ENCODE measurements around the gene SEZ6L. TPM values are rescaled to one million over a fixed set of nuclear protein-coding genes. Genes with fewer than 3 reads are reported as not detected.

The SEZ6L gene
- total RNA-seq, 1 experiment from 2014 or later = not detected

DNA sequence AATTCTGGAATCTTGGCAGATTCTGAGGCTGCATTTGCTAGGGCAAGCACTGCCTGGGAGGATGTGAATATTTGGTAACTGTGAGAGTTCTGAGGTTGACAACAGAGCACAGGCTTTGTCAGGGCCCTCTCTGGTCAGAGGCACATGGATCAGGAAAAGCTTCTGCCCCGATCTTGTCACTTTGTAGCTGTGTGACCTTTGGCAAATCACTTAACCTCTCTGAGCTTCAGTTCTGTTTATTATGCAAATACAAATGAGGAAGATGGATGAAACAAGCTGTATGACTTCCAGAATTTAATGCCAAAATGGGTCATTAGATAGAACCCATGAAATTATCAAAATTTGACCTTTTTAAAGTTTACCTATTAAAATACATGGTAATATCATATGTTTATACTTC, 94.9 kb downstream of the SEZ6L start:
- no peaks in the 10 kb centered on the region for H3K79me2 ChIP-seq (ENCODE audit: low read length)
- H4K20me1 ChIP-seq (ENCODE audit: low read length) = no peaks in the 10 kb centered on the region
- POLR2A ChIA-PET (ENCODE audit: unreplicated experiment) = interaction anchor here (0.7 kb wide), 1 partner anchor 93 kb away, joined by 4 read pairs; no protein-coding TSS in a partner anchor
- no peak for DNase-seq
- H3K27me3 ChIP-seq (ENCODE audit: low read length) = no peaks in the 10 kb centered on the region
- H3K4me3 ChIP-seq (ENCODE audit: low read length) = no peak overlapping the region
- no peaks in the 10 kb centered on the region for H3K4me1 ChIP-seq (ENCODE audit: insufficient read depth, low read length)
- H3K27ac ChIP-seq (ENCODE audit: low read length) = no peak overlapping the region
- no peak overlapping the region for H3K4me2 ChIP-seq (ENCODE audit: low read length)
- intact Hi-C loops (cut with micrococcal nuclease) = no loop called here
- no peak overlapping the region for H3K9ac ChIP-seq (ENCODE audit: low read length)
- H2AFZ ChIP-seq (ENCODE audit: low read length) = no peak overlapping the region
- no peaks in the 10 kb centered on the region for H3K36me3 ChIP-seq (ENCODE audit: low read depth, low read length)
- CTCF ChIA-PET = no interaction called here
- ATAC-seq = no peak
- H3F3A ChIP-seq (ENCODE audit: low read length, unreplicated experiment) = no peaks in the 10 kb centered on the region
- BruUV-seq (replicated peaks) = no TSS peak
- H3K9me2 ChIP-seq (replicated peaks; ENCODE audit: low read length) = no peaks in the 10 kb centered on the region
- no peaks in the 10 kb centered on the region for H3K9me3 ChIP-seq (ENCODE audit: low read length)
- TF ChIP-seq, protein P1, sequence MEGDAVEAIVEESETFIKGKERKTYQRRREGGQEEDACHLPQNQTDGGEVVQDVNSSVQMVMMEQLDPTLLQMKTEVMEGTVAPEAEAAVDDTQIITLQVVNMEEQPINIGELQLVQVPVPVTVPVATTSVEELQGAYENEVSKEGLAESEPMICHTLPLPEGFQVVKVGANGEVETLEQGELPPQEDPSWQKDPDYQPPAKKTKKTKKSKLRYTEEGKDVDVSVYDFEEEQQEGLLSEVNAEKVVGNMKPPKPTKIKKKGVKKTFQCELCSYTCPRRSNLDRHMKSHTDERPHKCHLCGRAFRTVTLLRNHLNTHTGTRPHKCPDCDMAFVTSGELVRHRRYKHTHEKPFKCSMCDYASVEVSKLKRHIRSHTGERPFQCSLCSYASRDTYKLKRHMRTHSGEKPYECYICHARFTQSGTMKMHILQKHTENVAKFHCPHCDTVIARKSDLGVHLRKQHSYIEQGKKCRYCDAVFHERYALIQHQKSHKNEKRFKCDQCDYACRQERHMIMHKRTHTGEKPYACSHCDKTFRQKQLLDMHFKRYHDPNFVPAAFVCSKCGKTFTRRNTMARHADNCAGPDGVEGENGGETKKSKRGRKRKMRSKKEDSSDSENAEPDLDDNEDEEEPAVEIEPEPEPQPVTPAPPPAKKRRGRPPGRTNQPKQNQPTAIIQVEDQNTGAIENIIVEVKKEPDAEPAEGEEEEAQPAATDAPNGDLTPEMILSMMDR (conservative IDR thresholded peaks at IDR 0.05; ENCODE audit: low read depth, low read length) = no peak
- no peak for TF ChIP-seq EZH2 (IDR thresholded peaks at IDR 0.05; ENCODE audit: low read length, unreplicated experiment)
- TF ChIP-seq EZH2phosphoT487 (IDR thresholded peaks at IDR 0.05; ENCODE audit: borderline replicate concordance, low read length) = no peak

DNA sequence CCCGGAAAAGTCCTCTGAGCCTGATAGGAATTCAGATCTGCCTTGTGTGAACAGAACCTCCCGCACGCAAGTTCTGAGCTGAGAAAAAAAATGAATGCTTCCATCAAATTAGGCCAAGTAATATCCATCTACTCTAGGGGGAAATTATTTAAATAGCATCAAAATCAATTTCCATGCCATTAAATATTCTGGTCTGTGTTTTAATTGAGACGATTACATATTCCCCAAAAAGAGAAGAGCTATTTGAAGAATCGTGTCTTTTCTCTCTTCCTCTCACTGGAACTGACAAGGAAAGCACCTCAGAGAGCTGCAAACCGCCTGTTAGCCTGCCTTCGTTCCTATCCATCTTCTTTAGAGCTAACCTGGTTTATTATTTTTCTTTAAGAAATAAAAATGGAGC, 96.0 kb downstream of the SEZ6L start:
- TF ChIP-seq, protein P1 (conservative IDR thresholded peaks at IDR 0.05; ENCODE audit: low read depth, low read length) = no peak
- no peak for TF ChIP-seq EZH2phosphoT487 (IDR thresholded peaks at IDR 0.05; ENCODE audit: borderline replicate concordance, low read length)
- TF ChIP-seq EZH2 (IDR thresholded peaks at IDR 0.05; ENCODE audit: low read length, unreplicated experiment) = no peak
- ATAC-seq (no peak), DNase-seq (no peak)
- no peaks in the 10 kb centered on the region for H3K79me2 ChIP-seq (ENCODE audit: low read length)
- intact Hi-C loops (cut with micrococcal nuclease) = no loop called here
- H3K9ac ChIP-seq (ENCODE audit: low read length) = no peak overlapping the region
- no peaks in the 10 kb centered on the region for H3K9me2 ChIP-seq (replicated peaks; ENCODE audit: low read length)
- no peak overlapping the region for H3K4me3 ChIP-seq (ENCODE audit: low read length)
- H2AFZ ChIP-seq (ENCODE audit: low read length) = no peak overlapping the region
- H3K4me1 ChIP-seq (ENCODE audit: insufficient read depth, low read length) = no peaks in the 10 kb centered on the region
- H3F3A ChIP-seq (ENCODE audit: low read length, unreplicated experiment) = no peaks in the 10 kb centered on the region
- no peaks in the 10 kb centered on the region for H4K20me1 ChIP-seq (ENCODE audit: low read length)
- no peak overlapping the region for H3K4me2 ChIP-seq (ENCODE audit: low read length)
- no peaks in the 10 kb centered on the region for H3K36me3 ChIP-seq (ENCODE audit: low read depth, low read length)
- H3K9me3 ChIP-seq (ENCODE audit: low read length) = no peaks in the 10 kb centered on the region
- H3K27me3 ChIP-seq (ENCODE audit: low read length) = no peaks in the 10 kb centered on the region
- CTCF ChIA-PET = no interaction called here
- POLR2A ChIA-PET (ENCODE audit: unreplicated experiment) = no interaction called here
- no TSS peak for BruUV-seq (replicated peaks)
- H3K27ac ChIP-seq (ENCODE audit: low read length) = no peak overlapping the region

DNA sequence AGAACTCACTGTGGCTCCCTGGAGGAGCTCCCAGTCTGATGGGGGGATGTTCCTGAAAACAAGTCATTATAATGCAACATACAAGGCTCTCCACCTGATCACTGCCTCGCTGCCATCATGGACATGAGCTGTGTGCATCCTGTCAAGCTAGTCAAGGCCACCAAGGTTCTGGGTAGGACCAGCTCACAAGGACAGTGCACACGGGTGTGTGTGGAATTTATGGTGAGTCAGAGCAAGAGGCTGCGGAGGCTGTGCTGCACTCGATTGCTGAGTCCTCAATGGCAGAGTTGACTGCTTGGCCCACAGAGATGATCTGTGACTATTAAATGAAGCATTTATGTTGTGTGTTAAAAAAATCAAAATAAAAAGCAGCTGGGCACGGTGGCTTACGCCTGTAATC, 96.6 kb downstream of the SEZ6L start:
- ATAC-seq = no peak
- H2AFZ ChIP-seq (ENCODE audit: low read length) = no peak overlapping the region
- DNase-seq = no peak
- no peak overlapping the region for H3K27ac ChIP-seq (ENCODE audit: low read length)
- no peaks in the 10 kb centered on the region for H3K27me3 ChIP-seq (ENCODE audit: low read length)
- ChIA-PET POLR2A (ENCODE audit: unreplicated experiment) (no interaction called here), CTCF (no interaction called here)
- H3K4me3 ChIP-seq (ENCODE audit: low read length) = no peak overlapping the region
- H3K79me2 ChIP-seq (ENCODE audit: low read length) = no peaks in the 10 kb centered on the region
- H3K4me2 ChIP-seq (ENCODE audit: low read length) = no peak overlapping the region
- no peaks in the 10 kb centered on the region for H4K20me1 ChIP-seq (ENCODE audit: low read length)
- H3K9me2 ChIP-seq (replicated peaks; ENCODE audit: low read length) = no peaks in the 10 kb centered on the region
- H3K9ac ChIP-seq (ENCODE audit: low read length) = no peak overlapping the region
- BruUV-seq (replicated peaks) = no TSS peak
- intact Hi-C loops (cut with micrococcal nuclease) = no loop called here
- no peaks in the 10 kb centered on the region for H3K4me1 ChIP-seq (ENCODE audit: insufficient read depth, low read length)
- H3K9me3 ChIP-seq (ENCODE audit: low read length) = no peaks in the 10 kb centered on the region
- H3F3A ChIP-seq (ENCODE audit: low read length, unreplicated experiment) = no peaks in the 10 kb centered on the region
- no peaks in the 10 kb centered on the region for H3K36me3 ChIP-seq (ENCODE audit: low read depth, low read length)
- TF ChIP-seq EZH2 (IDR thresholded peaks at IDR 0.05; ENCODE audit: low read length, unreplicated experiment) = no peak
